ENCODE measurements around the gene TMEM176A.

DNA sequence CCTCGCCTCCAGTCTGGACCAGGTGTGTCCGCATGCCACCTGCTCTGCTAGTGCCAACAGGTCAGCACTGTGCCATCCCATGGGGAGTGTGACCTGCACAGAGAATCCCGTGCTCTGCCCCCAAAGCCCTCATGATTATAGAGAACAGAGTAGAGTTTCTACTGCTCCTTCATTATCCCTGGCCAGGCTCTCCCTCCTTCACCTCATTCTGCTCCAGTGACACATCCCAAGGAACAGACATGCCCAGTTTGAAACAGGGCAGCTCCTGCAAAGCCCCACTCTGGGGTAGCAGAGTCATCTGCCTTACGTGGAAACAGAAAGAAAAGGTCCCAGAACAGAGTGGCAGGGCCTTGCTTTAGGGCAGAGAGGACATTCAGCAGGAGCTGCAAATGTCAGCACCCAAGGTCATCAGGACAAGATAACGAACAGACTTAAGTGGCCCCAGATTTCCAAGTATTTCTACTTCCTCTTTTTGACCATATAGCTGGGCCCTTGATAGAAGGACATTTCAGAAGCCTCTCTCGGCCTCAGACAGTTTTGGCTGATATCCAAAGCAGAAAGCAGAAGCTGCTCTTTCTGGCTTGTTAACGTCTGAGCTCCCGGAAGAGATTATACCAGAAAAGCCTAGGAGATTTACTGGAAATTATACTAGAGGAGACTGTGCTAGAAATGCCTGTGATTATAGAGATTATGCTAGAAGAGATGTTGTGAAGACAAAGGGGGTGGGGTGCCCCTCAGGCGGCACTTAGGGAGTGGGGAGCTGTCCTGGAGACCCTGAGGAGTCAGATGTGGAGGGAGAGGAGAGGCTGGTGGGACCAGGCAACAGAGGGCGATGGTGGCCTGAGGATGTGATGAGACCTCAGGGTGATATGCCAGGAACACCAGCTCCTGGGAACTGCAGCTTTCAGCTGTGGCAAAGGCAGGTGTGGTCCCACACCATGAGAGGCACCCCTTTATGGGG, 13.0 kb upstream of the TMEM176A start:
- no peak for TF ChIP-seq EZH2 (IDR thresholded peaks at IDR 0.05; ENCODE audit: insufficient read depth, poor library complexity, severe bottlenecking)
- TF ChIP-seq EZH2phosphoT487 (IDR thresholded peaks at IDR 0.05; ENCODE audit: insufficient read depth, low read depth) = no peak
